Peyer's patch (tissue), 4 donors: ENCODE results near the gene KCNG4. TPM values are rescaled to one million over a fixed set of nuclear protein-coding genes. Genes with fewer than 3 reads are reported as not detected.

ENCODE experiments used
- DNase-seq, 3 donors: peaks; one replicate each; pipeline ENCODE4 v3.0.0-alpha.2; 2017 to 2019
- H3K27ac ChIP-seq, 4 donors: fragments of 200-600 bp; sonication (generic); one replicate each; pipeline ENCODE4 v1.5.1; 2016 to 2019
- H3K27me3 ChIP-seq, 2 donors: fragments of 200-600 bp; sonication (generic); one replicate each; pipeline ENCODE4 v1.5.1; 2019
- H3K36me3 ChIP-seq, 3 donors: fragments of 200-600 bp; sonication (generic); one replicate each; pipeline ENCODE4 v1.5.1; 2016 to 2019
- H3K4me1 ChIP-seq, 4 donors: fragments of 200-600 bp; sonication (generic); one replicate each; pipeline ENCODE4 v1.5.1; 2016 to 2019
- H3K4me3 ChIP-seq, 4 donors: fragments of 200-600 bp; sonication (generic); 1 replicate in 3 of 4; 2 replicates in 1 of 4; pipeline ENCODE4 v1.5.1; 2016 to 2019; ENCODE audit warnings: mild to moderate bottlenecking in 1 of 4
- H3K9me3 ChIP-seq, 4 donors: fragments of 200-600 bp; sonication (generic); one replicate each; pipeline ENCODE4 v1.5.1; 2016 to 2019; ENCODE audit warnings: mild to moderate bottlenecking in 1 of 4
- POLR2A ChIP-seq, 2 donors: fragments of 450-650 bp; IDR thresholded peaks; one replicate each; pipeline ENCODE4 v1.5.1; 2017; ENCODE audit warnings: antibody characterized with exemption in 2 of 2, mild to moderate bottlenecking in 2 of 2, moderate library complexity in 2 of 2
- small RNA-seq, 2 donors: library from RNA; depleted of rRNA; stranded (forward); fragments of <200 nt; gene quantifications; one replicate each; pipeline ENCODE3, GENCODE V24; 2016
- total RNA-seq, 4 donors: library from RNA; depleted of rRNA; stranded (reverse); fragments of >200 nt; gene quantifications; one replicate each; pipeline ENCODE4 v1.1.0, GENCODE V29; 2016
- TF ChIP-seq, protein P1 (sequence below), 6 experiments: fragments of 450-650 bp in 4 of 6; fragments of 200-600 bp in 2 of 6; sonication (generic) in 1 of 6; IDR thresholded peaks; one replicate each; pipeline ENCODE4 v1.5.1; 2017 to 2019; ENCODE audit warnings: antibody characterized with exemption in 6 of 6, mild to moderate bottlenecking in 3 of 6, moderate library complexity in 1 of 6

Gene KCNG4
- total RNA-seq, 4 donors from 2014 or later = not detected

DNA sequence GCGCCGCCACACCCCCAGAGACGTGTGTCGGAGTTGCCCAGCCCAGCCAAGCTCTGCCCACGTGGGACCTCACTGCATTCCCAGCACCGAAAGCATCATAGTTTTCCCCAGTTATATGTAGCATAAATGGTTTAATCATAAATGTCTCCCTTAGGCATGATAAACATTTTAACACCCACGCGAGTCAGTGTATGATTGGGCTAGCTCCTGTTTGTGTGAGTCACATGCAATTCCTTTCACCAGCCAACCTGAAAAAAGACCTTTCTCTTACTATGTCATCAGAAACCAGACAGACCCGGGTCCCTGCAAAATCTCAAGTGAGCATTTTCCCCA is 62.1 kb downstream of the KCNG4 start:
- H3K27ac ChIP-seq = peak overlapping the region; percentile 42 to 72 (median 56)
- TF ChIP-seq POLR2A (IDR thresholded peaks at IDR 0.05) = no peak
- TF ChIP-seq, protein P1, sequence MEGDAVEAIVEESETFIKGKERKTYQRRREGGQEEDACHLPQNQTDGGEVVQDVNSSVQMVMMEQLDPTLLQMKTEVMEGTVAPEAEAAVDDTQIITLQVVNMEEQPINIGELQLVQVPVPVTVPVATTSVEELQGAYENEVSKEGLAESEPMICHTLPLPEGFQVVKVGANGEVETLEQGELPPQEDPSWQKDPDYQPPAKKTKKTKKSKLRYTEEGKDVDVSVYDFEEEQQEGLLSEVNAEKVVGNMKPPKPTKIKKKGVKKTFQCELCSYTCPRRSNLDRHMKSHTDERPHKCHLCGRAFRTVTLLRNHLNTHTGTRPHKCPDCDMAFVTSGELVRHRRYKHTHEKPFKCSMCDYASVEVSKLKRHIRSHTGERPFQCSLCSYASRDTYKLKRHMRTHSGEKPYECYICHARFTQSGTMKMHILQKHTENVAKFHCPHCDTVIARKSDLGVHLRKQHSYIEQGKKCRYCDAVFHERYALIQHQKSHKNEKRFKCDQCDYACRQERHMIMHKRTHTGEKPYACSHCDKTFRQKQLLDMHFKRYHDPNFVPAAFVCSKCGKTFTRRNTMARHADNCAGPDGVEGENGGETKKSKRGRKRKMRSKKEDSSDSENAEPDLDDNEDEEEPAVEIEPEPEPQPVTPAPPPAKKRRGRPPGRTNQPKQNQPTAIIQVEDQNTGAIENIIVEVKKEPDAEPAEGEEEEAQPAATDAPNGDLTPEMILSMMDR (IDR thresholded peaks at IDR 0.05) = no peak
- peaks cover 0 to 44% (median 0%) of the 10 kb centered on the region in 3 donors for H3K36me3 ChIP-seq
- H3K4me3 ChIP-seq = no peak overlapping the region
- DNase-seq = no peak
- no peaks in the 10 kb centered on the region for H3K9me3 ChIP-seq
- H3K27me3 ChIP-seq = no peaks in the 10 kb centered on the region
- peaks cover 0 to 22% (median 4%) of the 10 kb centered on the region in 4 donors for H3K4me1 ChIP-seq

DNA sequence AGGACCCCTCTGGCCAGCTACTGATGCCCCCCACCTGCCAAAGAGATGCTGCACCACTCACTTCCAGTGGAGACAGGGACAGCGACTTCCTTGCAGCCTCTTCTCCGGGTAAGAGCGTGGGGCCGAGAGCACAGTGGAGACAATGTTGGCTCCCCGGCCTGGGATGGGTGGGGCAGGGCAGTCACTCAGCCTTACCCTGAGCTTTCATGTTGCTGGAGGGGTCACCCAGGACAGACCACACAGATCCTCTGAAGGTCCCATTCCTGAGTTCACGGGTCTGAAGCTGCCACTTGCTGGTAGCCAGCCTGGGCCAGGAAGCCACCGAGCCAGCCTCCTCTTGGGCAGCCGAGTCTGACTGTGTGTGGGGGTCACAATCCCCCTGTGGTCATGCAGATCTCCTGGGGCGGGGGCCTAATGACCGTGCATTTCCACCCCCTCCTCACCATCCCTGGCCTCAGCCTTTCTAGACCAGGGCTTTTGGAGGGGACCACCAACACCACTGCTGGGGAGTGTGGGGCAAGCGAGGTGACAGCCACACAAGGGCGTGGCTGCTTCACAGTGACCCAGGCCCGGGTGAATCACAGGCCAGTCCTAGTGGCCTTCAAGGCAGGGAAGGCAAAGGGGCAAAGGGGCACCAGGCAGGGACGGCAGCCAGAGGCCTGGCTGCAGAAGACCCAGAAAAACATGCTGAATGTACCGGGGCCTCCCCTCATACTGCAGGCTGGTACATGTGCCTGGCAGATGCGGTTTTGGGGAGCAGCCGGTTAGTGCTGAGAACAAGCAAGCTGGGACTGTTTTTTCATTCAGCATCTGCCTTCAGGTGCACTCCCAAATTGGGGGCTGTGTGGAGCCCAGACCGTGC is 63.4 kb downstream of the KCNG4 start:
- Histone ChIP-seq H3K27me3 (no peaks in the 10 kb centered on the region), H3K4me1 (peaks cover 0 to 22% (median 4%) of the 10 kb centered on the region in 4 donors), H3K27ac (peak overlapping the region; percentile 5 to 72 (median 50)), H3K4me3 (no peak overlapping the region), H3K9me3 (no peaks in the 10 kb centered on the region), H3K36me3 (peaks cover 0 to 32% (median 0%) of the 10 kb centered on the region in 3 donors)
- no peak for DNase-seq
- no peak for TF ChIP-seq POLR2A (IDR thresholded peaks at IDR 0.05)
- TF ChIP-seq, protein P1 (IDR thresholded peaks at IDR 0.05) = no peak

DNA sequence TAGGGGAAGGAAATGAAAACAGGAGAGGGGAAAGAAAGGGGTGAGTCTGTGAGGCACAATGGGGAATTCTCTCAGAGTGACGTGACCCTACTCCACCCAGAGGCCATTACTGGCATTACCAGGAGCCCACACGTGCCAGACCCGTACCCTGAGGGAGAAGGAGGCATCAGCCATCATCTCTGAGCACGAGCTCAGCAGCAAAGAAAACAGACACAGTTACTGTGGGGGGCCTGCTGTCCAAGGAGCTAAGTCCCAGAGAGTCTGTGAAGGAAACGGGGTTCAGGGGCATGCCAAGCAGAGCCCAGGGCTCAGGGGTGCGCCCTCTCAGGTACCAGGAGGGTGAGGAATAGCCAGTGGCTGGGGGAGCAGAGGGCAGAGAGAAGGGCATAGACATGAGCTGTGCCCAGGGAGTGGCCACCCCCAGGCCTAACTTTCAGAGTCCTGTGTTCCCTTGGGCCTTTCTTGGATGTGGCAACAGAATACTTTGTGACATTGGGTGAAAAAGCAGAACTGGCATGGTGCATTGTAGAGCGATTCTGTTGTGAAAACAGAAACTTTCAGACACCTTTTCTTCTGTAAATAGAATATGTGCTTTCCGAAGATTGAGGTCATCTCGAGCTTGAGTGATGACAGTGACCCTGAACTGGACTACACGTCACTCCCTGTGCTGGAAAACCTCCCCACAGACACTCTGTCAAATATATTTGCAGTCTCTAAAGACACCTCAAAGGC is 64.3 kb downstream of the KCNG4 start:
- H3K9me3 ChIP-seq = no peaks in the 10 kb centered on the region
- H3K4me1 ChIP-seq = peaks cover 0 to 22% (median 4%) of the 10 kb centered on the region in 4 donors
- no peak overlapping the region for H3K4me3 ChIP-seq
- H3K27ac ChIP-seq = peak overlapping the region in 2 of 4 donors; percentile 38 to 72
- peak; percentile 41 to 73 (median 73) for DNase-seq
- H3K27me3 ChIP-seq = no peaks in the 10 kb centered on the region
- peaks cover 0 to 23% (median 0%) of the 10 kb centered on the region in 3 donors for H3K36me3 ChIP-seq
- TF ChIP-seq, protein P1 (IDR thresholded peaks at IDR 0.05) = peak; percentile 60 to 82 (median 67)
- no peak for TF ChIP-seq POLR2A (IDR thresholded peaks at IDR 0.05)

DNA sequence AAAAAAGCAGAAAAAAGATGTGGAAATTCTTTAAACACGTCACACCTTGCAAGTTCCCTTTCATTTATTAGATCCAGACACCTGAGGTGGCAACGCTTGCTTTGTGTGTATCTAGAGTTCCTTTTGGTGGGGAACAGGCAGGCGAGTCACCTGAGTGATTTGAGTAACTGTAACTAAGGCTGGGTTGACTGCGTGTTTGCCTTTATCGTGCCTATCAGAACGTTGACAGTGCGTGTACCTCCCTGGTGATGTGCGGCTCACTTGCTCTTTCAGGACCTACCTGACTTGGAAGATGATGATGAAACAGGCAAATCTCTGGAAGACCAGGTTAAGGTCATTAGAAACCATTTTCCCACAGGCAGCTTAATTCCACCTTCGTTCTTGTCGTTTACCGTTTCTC is 65.4 kb downstream of the KCNG4 start:
- Histone ChIP-seq H3K36me3 (peaks cover 0 to 12% (median 0%) of the 10 kb centered on the region in 3 donors), H3K27ac (no peak overlapping the region), H3K4me3 (no peak overlapping the region), H3K4me1 (peaks cover 0 to 22% (median 4%) of the 10 kb centered on the region in 4 donors), H3K27me3 (no peaks in the 10 kb centered on the region), H3K9me3 (no peaks in the 10 kb centered on the region)
- no peak for DNase-seq
- TF ChIP-seq POLR2A (IDR thresholded peaks at IDR 0.05) = no peak
- TF ChIP-seq, protein P1 (IDR thresholded peaks at IDR 0.05) = no peak

DNA sequence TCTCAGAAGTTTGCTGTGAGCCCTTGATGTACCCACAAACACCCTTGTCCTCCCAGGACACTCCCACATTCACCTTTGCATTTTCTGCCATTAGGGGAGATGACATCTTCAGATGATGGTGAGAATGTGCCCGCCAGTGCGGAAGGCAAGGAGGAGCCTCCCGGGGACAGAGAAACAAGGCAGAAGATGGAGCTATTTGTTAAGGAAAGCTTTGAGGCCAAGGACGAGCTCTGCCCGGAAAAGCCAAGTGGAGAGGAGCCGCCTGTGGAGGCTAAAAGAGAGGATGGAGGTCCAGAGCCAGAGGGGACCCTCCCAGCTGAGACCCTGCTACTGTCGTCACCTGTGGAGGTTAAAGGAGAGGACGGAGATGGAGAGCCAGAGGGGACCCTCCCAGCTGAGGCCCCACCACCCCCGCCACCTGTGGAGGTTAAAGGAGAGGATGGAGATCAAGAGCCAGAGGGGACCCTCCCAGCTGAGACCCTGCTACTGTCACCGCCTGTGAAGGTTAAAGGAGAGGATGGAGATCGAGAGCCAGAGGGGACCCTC is 70.0 kb downstream of the KCNG4 start:
- Histone ChIP-seq H3K27me3 (no peaks in the 10 kb centered on the region), H3K4me3 (no peak overlapping the region), H3K4me1 (no peaks in the 10 kb centered on the region), H3K36me3 (no peaks in the 10 kb centered on the region), H3K9me3 (no peaks in the 10 kb centered on the region), H3K27ac (no peak overlapping the region)
- DNase-seq = no peak
- TF ChIP-seq, protein P1 (IDR thresholded peaks at IDR 0.05) = no peak
- no peak for TF ChIP-seq POLR2A (IDR thresholded peaks at IDR 0.05)

Small RNA genes within 50 kb of the gene (small RNA-seq; reads per million reads assigned to genes)
- gene RNA5SP433 = 0 reads per million in 2 donors

Other genes with a start within 250 kb of the KCNG4 start
- not detected for gene SLC38A8, start 197.2 kb downstream of the KCNG4 start, total RNA-seq
- gene MBTPS1, start 123.1 kb downstream of the KCNG4 start, total RNA-seq = 100 to 1,000 TPM in 1 of 4 donors, 10 to 100 TPM in 3; 79.0 to 104 (median 91.7) TPM
- 10 to 100 TPM in 3 of 4 donors, 1 to 10 TPM in 1; 8.4 to 25.0 (median 10.8) TPM for gene HSDL1, start 94.8 kb downstream of the KCNG4 start, total RNA-seq
- gene DNAAF1, start 94.7 kb downstream of the KCNG4 start, total RNA-seq = not detected
- gene TAF1C, start 53.0 kb downstream of the KCNG4 start, total RNA-seq = 100 to 1,000 TPM in 2 of 4 donors, 10 to 100 TPM in 2; 61.3 to 169 (median 97.0) TPM
- 1 to 10 TPM in 1 of 4 donors, not detected in 3; 1.8 TPM for gene ADAD2, start 48.9 kb downstream of the KCNG4 start, total RNA-seq
- gene WFDC1, start 54.9 kb upstream of the KCNG4 start, total RNA-seq = 10 to 100 TPM in 2 of 4 donors, 1 to 10 TPM in 2; 1.9 to 35.5 (median 10.1) TPM
- 100 to 1,000 TPM in 2 of 4 donors, 10 to 100 TPM in 2; 84.2 to 148 (median 115) TPM for gene ATP2C2, start 128.5 kb upstream of the KCNG4 start, total RNA-seq